ENCODE measurements around the gene STX7. TPM values are rescaled to one million over a fixed set of nuclear protein-coding genes. Genes with fewer than 3 reads are reported as not detected.

STX7 gene
- total RNA-seq, 1 donor from 2014 or later, result 30.0 TPM

GRCh38 chr6:132513831-132514545 lies 1.1 kb upstream of the STX7 start:
- Mint-ChIP-seq H3K4me3 (peak overlapping the region; percentile 99), H3K36me3 (ENCODE audit: low read depth) (no peaks in the 10 kb centered on the region), H3K4me1 (peaks cover 28% of the 10 kb centered on the region), H3K27ac (ENCODE audit: unreplicated experiment) (no peak overlapping the region), H3K27me3 (ENCODE audit: low read depth) (peaks cover 31% of the 10 kb centered on the region), H3K9me3 (no peaks in the 10 kb centered on the region)
- TF ChIP-seq, protein P1, sequence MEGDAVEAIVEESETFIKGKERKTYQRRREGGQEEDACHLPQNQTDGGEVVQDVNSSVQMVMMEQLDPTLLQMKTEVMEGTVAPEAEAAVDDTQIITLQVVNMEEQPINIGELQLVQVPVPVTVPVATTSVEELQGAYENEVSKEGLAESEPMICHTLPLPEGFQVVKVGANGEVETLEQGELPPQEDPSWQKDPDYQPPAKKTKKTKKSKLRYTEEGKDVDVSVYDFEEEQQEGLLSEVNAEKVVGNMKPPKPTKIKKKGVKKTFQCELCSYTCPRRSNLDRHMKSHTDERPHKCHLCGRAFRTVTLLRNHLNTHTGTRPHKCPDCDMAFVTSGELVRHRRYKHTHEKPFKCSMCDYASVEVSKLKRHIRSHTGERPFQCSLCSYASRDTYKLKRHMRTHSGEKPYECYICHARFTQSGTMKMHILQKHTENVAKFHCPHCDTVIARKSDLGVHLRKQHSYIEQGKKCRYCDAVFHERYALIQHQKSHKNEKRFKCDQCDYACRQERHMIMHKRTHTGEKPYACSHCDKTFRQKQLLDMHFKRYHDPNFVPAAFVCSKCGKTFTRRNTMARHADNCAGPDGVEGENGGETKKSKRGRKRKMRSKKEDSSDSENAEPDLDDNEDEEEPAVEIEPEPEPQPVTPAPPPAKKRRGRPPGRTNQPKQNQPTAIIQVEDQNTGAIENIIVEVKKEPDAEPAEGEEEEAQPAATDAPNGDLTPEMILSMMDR (conservative IDR thresholded peaks at IDR 0.05), result no peak
- DNase-seq (ENCODE audit: low read depth, low spot score), result no peak

DNA sequence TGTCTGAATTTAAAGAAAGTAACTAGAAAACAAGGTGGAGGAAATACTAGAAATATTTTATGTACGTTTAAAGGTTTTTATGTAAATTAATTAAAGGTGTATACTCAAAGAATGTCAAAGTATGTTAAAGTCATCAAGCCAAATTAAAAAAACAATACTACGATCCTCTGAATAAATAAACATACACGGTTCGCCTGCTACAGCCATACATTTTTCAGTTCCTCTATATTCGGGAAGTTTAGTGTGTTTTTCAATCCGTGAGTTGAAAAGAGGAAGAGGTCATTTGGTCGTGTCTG lies 626 bp downstream of the STX7 start:
- Mint-ChIP-seq H3K9me3 (no peaks in the 10 kb centered on the region), H3K4me3 (peak overlapping the region; percentile 88), H3K27me3 (ENCODE audit: low read depth) (peaks cover 28% of the 10 kb centered on the region), H3K27ac (ENCODE audit: unreplicated experiment) (peak overlapping the region; percentile 38), H3K4me1 (peaks cover 28% of the 10 kb centered on the region), H3K36me3 (ENCODE audit: low read depth) (peaks cover 8% of the 10 kb centered on the region)
- no peak for DNase-seq (ENCODE audit: low read depth, low spot score)
- TF ChIP-seq, protein P1 (conservative IDR thresholded peaks at IDR 0.05), result no peak

GRCh38 chr6:132511831-132512220 lies 1.1 kb downstream of the STX7 start:
- DNase-seq (ENCODE audit: low read depth, low spot score), result no peak
- TF ChIP-seq, protein P1 (conservative IDR thresholded peaks at IDR 0.05), result no peak
- H3K36me3 Mint-ChIP-seq (ENCODE audit: low read depth), result peaks cover 8% of the 10 kb centered on the region
- no peak overlapping the region for H3K27ac Mint-ChIP-seq (ENCODE audit: unreplicated experiment)
- H3K4me1 Mint-ChIP-seq, result peaks cover 28% of the 10 kb centered on the region
- H3K4me3 Mint-ChIP-seq, result peak overlapping the region; percentile 88
- H3K9me3 Mint-ChIP-seq, result no peaks in the 10 kb centered on the region
- H3K27me3 Mint-ChIP-seq (ENCODE audit: low read depth), result peaks cover 26% of the 10 kb centered on the region

DNA sequence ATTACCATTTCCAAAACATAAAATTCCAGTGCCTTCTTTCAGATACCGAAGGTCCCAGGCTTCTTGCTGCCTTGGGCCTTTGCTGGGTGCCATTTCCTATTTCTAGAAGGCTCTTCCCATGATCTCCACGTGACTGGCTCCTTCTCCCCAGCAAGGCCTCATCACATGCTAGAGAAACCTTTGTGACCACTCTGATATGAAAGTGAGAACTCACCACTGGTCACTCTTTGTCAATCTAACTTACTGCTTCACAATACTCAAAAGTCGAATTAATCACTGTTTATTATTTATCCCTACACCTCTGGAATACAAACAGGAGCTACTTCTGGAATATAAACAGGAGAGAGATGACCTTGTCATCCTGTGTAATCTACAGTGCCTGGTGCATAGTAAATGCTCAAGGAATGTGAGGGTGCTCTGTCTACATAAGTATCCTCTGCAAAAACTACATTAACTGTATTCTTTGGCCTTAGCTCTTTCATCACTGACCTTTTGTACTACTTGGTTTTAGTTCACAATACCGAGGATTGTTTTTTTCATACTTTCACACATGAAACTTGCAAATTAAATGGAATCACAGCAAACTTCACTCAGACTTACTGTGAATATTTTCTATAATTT lies 1.6 kb downstream of the STX7 start:
- peaks cover 8% of the 10 kb centered on the region for H3K36me3 Mint-ChIP-seq (ENCODE audit: low read depth)

DNA sequence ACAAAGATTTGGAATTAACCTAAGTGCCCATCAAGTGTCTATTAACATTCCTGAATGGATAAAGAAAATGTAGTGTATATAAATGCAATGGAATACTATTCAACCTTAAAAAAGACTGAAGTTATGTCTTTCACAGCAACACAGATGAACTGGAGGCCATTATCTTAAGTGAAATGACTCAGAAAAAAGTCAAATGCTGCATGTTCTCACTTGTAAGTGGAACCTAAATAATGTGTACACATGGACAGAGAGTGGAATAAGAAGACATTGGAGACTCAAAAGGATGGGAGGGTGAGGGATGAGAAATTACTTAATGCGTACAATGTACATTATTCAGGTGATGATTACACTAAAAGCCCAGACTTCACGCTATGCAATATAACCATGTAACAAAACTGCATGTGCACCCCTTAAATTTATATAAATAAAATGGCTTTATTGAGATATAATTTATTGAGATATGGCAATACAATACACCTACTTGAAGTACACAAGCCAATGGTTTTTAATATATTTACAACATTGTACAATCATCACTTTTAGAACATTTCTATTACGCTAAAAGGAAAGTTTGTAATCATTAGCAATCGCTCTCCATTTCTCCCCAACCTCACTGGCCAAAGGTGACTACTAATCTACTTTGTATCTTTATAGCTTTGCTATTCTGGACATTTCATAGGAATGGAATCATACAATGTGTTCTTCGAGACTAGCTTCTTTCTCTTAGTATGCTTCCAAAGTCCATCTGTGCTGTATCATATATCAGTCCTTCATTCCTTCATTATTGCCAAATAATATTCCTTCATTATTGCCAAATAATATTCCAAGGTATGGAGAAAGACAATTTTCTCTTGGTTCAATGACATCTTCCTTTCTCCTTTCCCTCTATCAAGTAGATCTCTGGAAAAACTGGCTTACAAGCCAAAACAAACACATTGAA lies 5.8 kb downstream of the STX7 start:
- peaks cover 10% of the 10 kb centered on the region for H3K36me3 Mint-ChIP-seq (ENCODE audit: low read depth)
- TF ChIP-seq, protein P1 (conservative IDR thresholded peaks at IDR 0.05), result no peak
- no peak overlapping the region for H3K27ac Mint-ChIP-seq (ENCODE audit: unreplicated experiment)
- peaks cover 3% of the 10 kb centered on the region for H3K9me3 Mint-ChIP-seq
- no peak for DNase-seq (ENCODE audit: low read depth, low spot score)
- no peaks in the 10 kb centered on the region for H3K27me3 Mint-ChIP-seq (ENCODE audit: low read depth)
- peaks cover 18% of the 10 kb centered on the region for H3K4me1 Mint-ChIP-seq
- H3K4me3 Mint-ChIP-seq, result no peak overlapping the region

More for the DNA sequence above, 1.6 kb downstream of the STX7 start:
- Mint-ChIP-seq H3K9me3 (peaks cover 1% of the 10 kb centered on the region), H3K27me3 (ENCODE audit: low read depth) (peaks cover 21% of the 10 kb centered on the region), H3K27ac (ENCODE audit: unreplicated experiment) (no peak overlapping the region), H3K4me3 (peak overlapping the region; percentile 88), H3K4me1 (peaks cover 28% of the 10 kb centered on the region)
- TF ChIP-seq, protein P1 (conservative IDR thresholded peaks at IDR 0.05), result no peak
- no peak for DNase-seq (ENCODE audit: low read depth, low spot score)
